IMR-90 (cell line): ENCODE measurements around the gene TOM1L1. TPM values are rescaled to one million over a fixed set of nuclear protein-coding genes. Genes with fewer than 3 reads are reported as not detected.

Experiments used
- ATAC-seq: fragments of 200-7000 bp; cut with Tn5 transposase; 2 replicates; pipeline ENCODE4 v1.9.1; 2020; ENCODE audit warnings: low read depth, mild to moderate bottlenecking, moderate library complexity
- BruUV-seq: library from RNA; stranded (reverse); fragments of 400-500 nt; replicated peaks from 2 replicates; lab custom pipeline; 2021; lab: Mats Ljungman, UMichigan
- CTCF ChIA-PET: fragments of 300-600 bp; formaldehyde crosslinking; extraction: SDS; loops from one replicate; lab custom pipeline; 2021; ENCODE audit warnings: antibody characterized with exemption; lab: Yijun Ruan, JAX
- POLR2A ChIA-PET: fragments of 300-600 bp; sonication (Branson Sonifier 250); formaldehyde crosslinking; loops from one replicate; lab custom pipeline; 2022; ENCODE audit warnings: antibody characterized with exemption; ENCODE audit not compliant: unreplicated experiment; lab: Charles Lee
- DNase-seq: peaks from one replicate; pipeline ENCODE4 v3.0.0; 2013
- H2AFZ ChIP-seq: replicated peaks from 2 replicates; pipeline ENCODE3; 2013; ENCODE audit warnings: low read length, mild to moderate bottlenecking; ENCODE audit not compliant: poor library complexity
- H2AK5ac ChIP-seq: 2 replicates; pipeline ENCODE4 v1.6.1; 2013; ENCODE audit warnings: low read depth, low read length, inconsistent platforms
- H2AK9ac ChIP-seq: replicated peaks from 2 replicates; pipeline ENCODE3; 2013; ENCODE audit warnings: mild to moderate bottlenecking, low read depth, low read length, moderate library complexity; ENCODE audit not compliant: poor library complexity
- H2BK120ac ChIP-seq: 2 replicates; pipeline ENCODE4 v1.6.1; 2013; ENCODE audit warnings: low read depth, low read length, inconsistent platforms
- H2BK15ac ChIP-seq: 3 replicates; pipeline ENCODE4 v1.6.1; 2013; ENCODE audit warnings: low read depth, low read length, inconsistent platforms
- H2BK20ac ChIP-seq: 2 replicates; pipeline ENCODE4 v1.6.1; 2013; ENCODE audit warnings: low read depth, mild to moderate bottlenecking, inconsistent platforms, low read length, moderate library complexity
- H2BK5ac ChIP-seq: 2 replicates; pipeline ENCODE4 v1.6.1; 2013; ENCODE audit warnings: mild to moderate bottlenecking, low read depth, low read length, inconsistent platforms; ENCODE audit not compliant: poor library complexity, severe bottlenecking
- H3K14ac ChIP-seq: replicated peaks from 2 replicates; pipeline ENCODE4 v1.6.1; 2013; ENCODE audit warnings: low read depth, low read length, inconsistent platforms
- H3K18ac ChIP-seq: 2 replicates; pipeline ENCODE4 v1.6.1; 2013; ENCODE audit warnings: low read depth, low read length, control low read depth
- H3K23ac ChIP-seq: 2 replicates; pipeline ENCODE4 v1.6.1; 2013; ENCODE audit warnings: low read depth, low read length, inconsistent platforms
- H3K27ac ChIP-seq: 2 replicates; pipeline ENCODE4 v1.5.1; 2013; ENCODE audit warnings: mild to moderate bottlenecking, control low read depth, low read length; ENCODE audit not compliant: insufficient read depth
- H3K27me3 ChIP-seq: 2 replicates; pipeline ENCODE4 v1.6.1; 2013; ENCODE audit warnings: low read length; ENCODE audit not compliant: control insufficient read depth, insufficient read depth
- H3K36me3 ChIP-seq: 2 replicates; pipeline ENCODE4 v1.6.1; 2013; ENCODE audit warnings: low read length, mixed read lengths; ENCODE audit not compliant: control insufficient read depth, insufficient read depth
- H3K4ac ChIP-seq: 2 replicates; pipeline ENCODE4 v1.6.1; 2013; ENCODE audit warnings: low read depth, low read length, inconsistent platforms
- H3K4me1 ChIP-seq: 2 replicates; pipeline ENCODE4 v1.6.1; 2013; ENCODE audit warnings: low read length, mixed read lengths; ENCODE audit not compliant: control insufficient read depth, insufficient read depth
- H3K4me2 ChIP-seq: 2 replicates; pipeline ENCODE4 v1.6.1; 2013; ENCODE audit warnings: low read depth, mild to moderate bottlenecking, control low read depth, low read length, moderate library complexity
- H3K4me3 ChIP-seq: 2 replicates; pipeline ENCODE4 v1.5.1; 2013; ENCODE audit warnings: low read depth, mild to moderate bottlenecking, control low read depth, low read length, moderate library complexity; ENCODE audit not compliant: insufficient read depth
- H3K56ac ChIP-seq: 2 replicates; pipeline ENCODE4 v1.6.1; 2013; ENCODE audit warnings: low read length, inconsistent platforms; ENCODE audit not compliant: insufficient read depth; ENCODE audit errors: extremely low read depth
- H3K79me1 ChIP-seq, 2 experiments: 2 replicates each; pipeline ENCODE4 v1.6.1; 2013; ENCODE audit warnings: low read length in 2 of 2, inconsistent platforms in 1 of 2, low read depth in 1 of 2
- H3K9ac ChIP-seq: 2 replicates; pipeline ENCODE4 v1.6.1; 2013; ENCODE audit warnings: low read depth, low read length, control low read depth
- H3K9me1 ChIP-seq: 2 replicates; pipeline ENCODE4 v1.6.1; 2013; ENCODE audit warnings: low read length, inconsistent platforms; ENCODE audit not compliant: insufficient read depth
- H3K9me3 ChIP-seq: 2 replicates; pipeline ENCODE4 v1.6.1; 2013; ENCODE audit warnings: low read length; ENCODE audit not compliant: control insufficient read depth, insufficient read depth
- H4K20me1 ChIP-seq: 2 replicates; pipeline ENCODE4 v1.6.1; 2013; ENCODE audit warnings: low read length, inconsistent platforms; ENCODE audit not compliant: insufficient read depth
- H4K5ac ChIP-seq: 2 replicates; pipeline ENCODE4 v1.6.1; 2013; ENCODE audit warnings: mild to moderate bottlenecking, low read depth, low read length, control low read depth
- H4K8ac ChIP-seq, 2 experiments: 2 replicates each; pipeline ENCODE4 v1.6.1; 2013; ENCODE audit warnings: low read depth in 2 of 2, low read length in 2 of 2, control low read depth in 1 of 2, inconsistent platforms in 1 of 2
- H4K91ac ChIP-seq: 2 replicates; pipeline ENCODE4 v1.6.1; 2013; ENCODE audit warnings: low read depth, low read length, inconsistent platforms; ENCODE audit not compliant: insufficient read depth
- BHLHE40 ChIP-seq: fragments of 150-350 bp; IDR thresholded peaks from 2 replicates; pipeline ENCODE4 v1.6.1; 2016; ENCODE audit warnings: mild to moderate bottlenecking, low read depth, low read length
- CEBPB ChIP-seq: IDR thresholded peaks from 2 replicates; pipeline ENCODE4 v1.6.1; 2012; ENCODE audit warnings: low read depth, low read length, improper control_type of control experiment
- CHD1 ChIP-seq: IDR thresholded peaks from 2 replicates; pipeline ENCODE4 v1.6.1; 2012; ENCODE audit warnings: low read depth, low read length, improper control_type of control experiment
- CTCF ChIP-seq: conservative IDR thresholded peaks from 2 replicates; pipeline ENCODE4 v1.5.1; 2012; ENCODE audit warnings: mild to moderate bottlenecking, low read depth, low read length, improper control_type of control experiment
- ELK1 ChIP-seq: fragments of 150-350 bp; IDR thresholded peaks from 2 replicates; pipeline ENCODE4 v1.6.1; 2016; ENCODE audit warnings: low read depth, mild to moderate bottlenecking, low read length, moderate library complexity, borderline replicate concordance
- FOS ChIP-seq: fragments of 150-350 bp; IDR thresholded peaks from 2 replicates; pipeline ENCODE4 v1.6.1; 2016; ENCODE audit warnings: low read depth, low read length
- MAFK ChIP-seq: IDR thresholded peaks from 2 replicates; pipeline ENCODE4 v1.6.1; 2012; ENCODE audit warnings: low read depth, low read length, improper control_type of control experiment
- MAZ ChIP-seq: IDR thresholded peaks from 2 replicates; pipeline ENCODE4 v1.6.1; 2012; ENCODE audit warnings: low read depth, mild to moderate bottlenecking, low read length, improper control_type of control experiment, moderate library complexity, borderline replicate concordance
- MXI1 ChIP-seq: IDR thresholded peaks from 2 replicates; pipeline ENCODE4 v1.6.1; 2012; ENCODE audit warnings: low read depth, mild to moderate bottlenecking, low read length, moderate library complexity, borderline replicate concordance
- NFE2L2 ChIP-seq: fragments of 150-350 bp; IDR thresholded peaks from 2 replicates; pipeline ENCODE4 v1.6.1; 2016; ENCODE audit warnings: low read depth, mild to moderate bottlenecking, low read length
- POLR2A ChIP-seq: IDR thresholded peaks from 2 replicates; pipeline ENCODE4 v1.6.1; 2012; ENCODE audit warnings: mild to moderate bottlenecking, low read depth, low read length
- RAD21 ChIP-seq: IDR thresholded peaks from 2 replicates; pipeline ENCODE4 v1.6.1; 2012; ENCODE audit warnings: low read length, improper control_type of control experiment
- RCOR1 ChIP-seq: IDR thresholded peaks from 2 replicates; pipeline ENCODE4 v1.6.1; 2012; ENCODE audit warnings: mild to moderate bottlenecking, low read length, improper control_type of control experiment; ENCODE audit not compliant: insufficient replicate concordance
- RFX5 ChIP-seq: IDR thresholded peaks from 2 replicates; pipeline ENCODE4 v1.8.0; 2012; ENCODE audit warnings: low read depth, mild to moderate bottlenecking, low read length, moderate library complexity
- SMC3 ChIP-seq: fragments of 150-350 bp; IDR thresholded peaks from 2 replicates; pipeline ENCODE4 v1.6.1; 2016; ENCODE audit warnings: low read depth, mild to moderate bottlenecking, antibody characterized with exemption, low read length, moderate library complexity
- USF2 ChIP-seq: fragments of 150-350 bp; IDR thresholded peaks from 2 replicates; pipeline ENCODE4 v1.6.1; 2017; ENCODE audit warnings: mild to moderate bottlenecking, antibody characterized with exemption, low read length, low read depth
- WGBS, 2 experiments: methylation state at CpG; one replicate each; pipeline versions ENCODE4 v1.1.5 to v1.1.7; 2013; ENCODE audit warnings: missing lambda C conversion rate in 2 of 2; ENCODE audit not compliant: insufficient read length in 1 of 2; ENCODE audit errors: extremely low coverage in 2 of 2; 5-methylcytosine and 5-hydroxymethylcytosine counted together
- dilution Hi-C: fragments of 300-500 bp; cut with HindIII; formaldehyde crosslinking; loops from one replicate; pipeline ENCODE4 v1.14.3; 2018; ENCODE audit warnings: low sequenced_read_pairs; ENCODE audit not compliant: unreplicated experiment
- in situ Hi-C: fragments of 300-500 bp; cut with MboI; formaldehyde crosslinking; loops from 3 replicates; pipeline ENCODE4 v1.14.3; 2019; ENCODE audit warnings: low sequenced_read_pairs, inconsistent platforms, mixed read lengths
- intact Hi-C: fragments of 100-400 bp; cut with micrococcal nuclease; formaldehyde crosslinking; loops from 2 replicates; pipeline ENCODE4 v1.10.0; 2022
- polyA plus RNA-seq, 3 experiments: library from polyadenylated mRNA; depleted of rRNA; stranded (reverse); fragments of >200 nt; gene quantifications; 2 replicates each; pipeline ENCODE4 v1.2.3, GENCODE V29; 2012; ENCODE audit warnings: low replicate concordance in 1 of 3
- total RNA-seq: library from RNA; depleted of rRNA; stranded (reverse); fragments of >200 nt; gene quantifications from 2 replicates; pipeline ENCODE4 v1.2.3, GENCODE V29; 2012

Gene TOM1L1
- total and polyA plus RNA-seq, 2 of the 4 experiments (the other 2 are of a cell fraction): 13.0 to 20.1 TPM

- H3K36me3 ChIP-seq: no peaks in the 10 kb centered on the region
- ATAC-seq (no peak), DNase-seq (no peak)
- no peak overlapping the region for H3K4me2 ChIP-seq
- no peak overlapping the region for H2BK120ac ChIP-seq
- no peak overlapping the region for H2AK9ac ChIP-seq
- H4K8ac ChIP-seq: no peak overlapping the region
- no peak overlapping the region for H3K4ac ChIP-seq
- H3K9me3 ChIP-seq: peaks cover 1% of the 10 kb centered on the region; the same call in 1 of the 2 replicates
- intact Hi-C loops: no loop called here
- H2AK5ac ChIP-seq: no peak overlapping the region
- H3K18ac ChIP-seq: no peak overlapping the region
- H3K56ac ChIP-seq: no peak overlapping the region
- BruUV-seq: no TSS peak
- no peaks in the 10 kb centered on the region for H3K79me1 ChIP-seq
- CTCF ChIA-PET: no interaction called here
- TF ChIP-seq MXI1 (no peak), ELK1 (no peak), USF2 (no peak), RFX5 (no peak), MAZ (no peak), RAD21 (no peak), CTCF (no peak), NFE2L2 (no peak), SMC3 (no peak), MAFK (no peak), RCOR1 (no peak), FOS (no peak), CEBPB (no peak), POLR2A (no peak), CHD1 (no peak), BHLHE40 (no peak)
- no peaks in the 10 kb centered on the region for H3K4me1 ChIP-seq
- H4K91ac ChIP-seq: no peak overlapping the region
- H2BK5ac ChIP-seq: no peak overlapping the region
- H3K9ac ChIP-seq: no peak overlapping the region
- dilution Hi-C loops: no loop called here
- H2AFZ ChIP-seq: no peak overlapping the region
- no peaks in the 10 kb centered on the region for H4K20me1 ChIP-seq
- WGBS, 2 experiments: no CpG with 5 or more reads among the region's 1 CpG
- no peak overlapping the region for H3K23ac ChIP-seq
- POLR2A ChIA-PET: no interaction called here
- H4K5ac ChIP-seq: no peak overlapping the region
- H3K27me3 ChIP-seq: no peaks in the 10 kb centered on the region
- no peak overlapping the region for H3K4me3 ChIP-seq
- in situ Hi-C loops: no loop called here
- H3K27ac ChIP-seq: no peak overlapping the region
- H2BK15ac ChIP-seq: no peak overlapping the region
- no peak overlapping the region for H2BK20ac ChIP-seq
- H3K14ac ChIP-seq: no peak overlapping the region
- H3K9me1 ChIP-seq: no peaks in the 10 kb centered on the region
These were observed 36.6 kb upstream of the TOM1L1 start for GRCh38 chr17:54864070-54864469.
